K562 (cell line): ENCODE data around the gene TACR2.

Experiments
- ASH1L ChIP-seq: fragments of 450-650 bp; IDR thresholded peaks from 2 replicates; pipeline ENCODE4 v1.6.1; 2018; ENCODE audit warnings: borderline replicate concordance, mild to moderate bottlenecking, low read depth; ENCODE audit not compliant: partially characterized antibody
- BCL6 ChIP-seq: fragments of 250-450 bp; sonication (Bioruptor Pico); IDR thresholded peaks from 2 replicates; pipeline ENCODE4 v1.4.0; 2020
- CTCF ChIP-seq, 3 experiments: IDR thresholded peaks in 2 of 3; conservative IDR thresholded peaks in 1 of 3; 2 replicates each; pipeline ENCODE4 v1.5.1; 2011 to 2012; ENCODE audit warnings: low read length in 3 of 3, mild to moderate bottlenecking in 3 of 3, control low read depth in 2 of 3, improper control_type of control experiment in 1 of 3, inconsistent platforms in 1 of 3, low read depth in 1 of 3, mixed read lengths in 1 of 3, moderate library complexity in 1 of 3; ENCODE audit not compliant: insufficient read depth in 2 of 3
- GATAD2A ChIP-seq: fragments of 450-650 bp; IDR thresholded peaks from 2 replicates; pipeline ENCODE4 v1.6.1; 2017
- NFXL1 ChIP-seq: fragments of 450-650 bp; formaldehyde crosslinking; IDR thresholded peaks from 2 replicates; pipeline ENCODE4 v1.4.0; 2021; ENCODE audit warnings: mild to moderate bottlenecking
- POLR2A ChIP-seq: fragments of 450-650 bp; conservative IDR thresholded peaks from 2 replicates; pipeline ENCODE4 v1.6.1; 2016
- POLR3A ChIP-seq: IDR thresholded peaks from 2 replicates; pipeline ENCODE4 v1.6.1; 2011; ENCODE audit warnings: borderline replicate concordance, mild to moderate bottlenecking, moderate library complexity; ENCODE audit not compliant: insufficient read length, insufficient read depth; ENCODE audit errors: extremely low read depth
- SFPQ ChIP-seq: fragments of 200-400 bp; formaldehyde crosslinking; IDR thresholded peaks from 2 replicates; pipeline ENCODE4 v1.6.1; 2017; ENCODE audit warnings: mild to moderate bottlenecking, low read depth, low read length, moderate library complexity
- SIN3A ChIP-seq, 2 experiments: fragments of 150-350 bp in 1 of 2; IDR thresholded peaks; 2 replicates each; pipeline ENCODE4 v1.6.1; 2011 to 2016; ENCODE audit warnings: borderline replicate concordance in 2 of 2, low read depth in 2 of 2, low read length in 2 of 2, mild to moderate bottlenecking in 2 of 2, moderate library complexity in 2 of 2; ENCODE audit not compliant: control insufficient read depth in 1 of 2
- SRSF1 ChIP-seq: fragments of 200-400 bp; formaldehyde crosslinking; IDR thresholded peaks from 2 replicates; pipeline ENCODE4 v1.6.1; 2017; ENCODE audit warnings: mild to moderate bottlenecking, low read depth, low read length, moderate library complexity
- TAF1 ChIP-seq: IDR thresholded peaks from 2 replicates; pipeline ENCODE4 v1.6.1; 2011; ENCODE audit warnings: mild to moderate bottlenecking, low read length, moderate library complexity; ENCODE audit not compliant: insufficient read depth, control insufficient read depth, severe bottlenecking; ENCODE audit errors: extremely low read depth
- TCF7L2 ChIP-seq: fragments of 150-350 bp; IDR thresholded peaks from 2 replicates; pipeline ENCODE4 v1.6.1; 2016; ENCODE audit warnings: low read depth, mild to moderate bottlenecking, low read length, moderate library complexity

GRCh38 chr10:69367469-69367868 is 49.2 kb downstream of the TACR2 start:
- TF ChIP-seq POLR2A = no peak
- TF ChIP-seq CTCF (IDR thresholded peaks at IDR 0.05 in 2 of 3, conservative IDR thresholded peaks at IDR 0.05 in 1 of 3; ENCODE audit: insufficient read depth in 2 of 3, low read depth in 1 of 3, low read length in 3 of 3) = no peak
- no peak for TF ChIP-seq GATAD2A
- TF ChIP-seq TCF7L2 = no peak
- no peak for TF ChIP-seq ASH1L
- TF ChIP-seq SIN3A (IDR thresholded peaks at IDR 0.05; ENCODE audit: borderline replicate concordance in 2 of 2, control insufficient read depth in 1 of 2, low read depth in 2 of 2, low read length in 2 of 2) = no peak
- no peak for TF ChIP-seq NFXL1
- no peak for TF ChIP-seq SRSF1
- no peak for TF ChIP-seq BCL6
- no peak for TF ChIP-seq TAF1
- no peak for TF ChIP-seq POLR3A
- no peak for TF ChIP-seq SFPQ
